Umbilical cord (tissue), 2 donors: ENCODE measurements around the gene DTWD2. TPM values are rescaled to one million over a fixed set of nuclear protein-coding genes. Genes with fewer than 3 reads are reported as not detected.
"Not testable (repeated sequence)": the region's sequence is repeated elsewhere in the genome, so short reads cannot be mapped to it uniquely, and the experiment has no call there.

ENCODE experiments used
- DNase-seq: peaks from one replicate; pipeline ENCODE4 v3.0.0-alpha.2; 2015; ENCODE audit warnings: low spot score
- total RNA-seq: library from RNA; depleted of rRNA; stranded (reverse); fragments of >200 nt; gene quantifications from one replicate; pipeline ENCODE4 v1.2.3, GENCODE V29; 2014; ENCODE audit warnings: low replicate concordance; ENCODE audit not compliant: insufficient read depth

The DTWD2 gene
- total RNA-seq, 1 donor from 2014 or later, result 28.4 TPM

- DNase-seq, result no peak
These were observed 7.8 kb upstream of the DTWD2 start for GRCh38 chr5:118996098-118996497.

DNA sequence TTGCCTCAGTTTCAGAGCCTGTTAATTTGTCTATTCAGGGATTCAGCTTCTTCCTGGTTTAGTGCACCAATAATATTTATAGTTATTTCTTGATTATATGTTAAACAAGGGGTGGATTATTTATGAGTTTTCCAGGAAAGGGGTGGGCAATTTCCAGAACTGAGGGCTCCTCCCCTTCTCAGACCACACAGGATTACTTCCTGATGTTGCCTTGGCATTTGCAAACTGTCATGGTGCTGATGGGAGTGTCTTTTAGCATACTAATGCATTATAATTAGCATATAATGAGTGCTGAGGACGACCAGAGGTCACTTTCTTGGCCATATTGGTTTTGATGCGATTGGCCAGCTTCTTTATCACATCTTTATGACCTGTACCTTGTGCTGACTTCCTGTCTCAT, 6.2 kb upstream of the DTWD2 start:
- no peak for DNase-seq

- not testable (repeated sequence) for DNase-seq
These were observed 4.8 kb upstream of the DTWD2 start for GRCh38 chr5:118993118-118993517.

DNA sequence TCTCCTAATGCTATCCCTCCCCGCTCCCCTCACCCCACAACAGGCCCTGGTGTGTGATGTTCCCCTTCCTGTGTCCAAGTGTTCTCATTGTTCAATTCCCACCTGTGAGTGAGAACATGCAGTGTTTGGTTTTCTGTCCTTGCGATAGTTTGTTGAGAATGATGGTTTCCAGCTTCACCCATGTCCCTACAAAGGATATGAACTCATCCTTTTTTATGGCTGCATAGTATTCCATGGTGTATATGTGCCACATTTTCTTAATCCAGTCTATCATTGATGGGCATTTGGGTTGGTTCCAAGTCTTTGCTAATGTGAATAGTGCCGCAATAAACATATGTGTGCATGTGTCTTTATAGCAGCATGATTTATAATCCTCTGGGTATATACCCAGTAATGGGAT, 3.7 kb upstream of the DTWD2 start:
- DNase-seq, result not testable (repeated sequence)

DNA sequence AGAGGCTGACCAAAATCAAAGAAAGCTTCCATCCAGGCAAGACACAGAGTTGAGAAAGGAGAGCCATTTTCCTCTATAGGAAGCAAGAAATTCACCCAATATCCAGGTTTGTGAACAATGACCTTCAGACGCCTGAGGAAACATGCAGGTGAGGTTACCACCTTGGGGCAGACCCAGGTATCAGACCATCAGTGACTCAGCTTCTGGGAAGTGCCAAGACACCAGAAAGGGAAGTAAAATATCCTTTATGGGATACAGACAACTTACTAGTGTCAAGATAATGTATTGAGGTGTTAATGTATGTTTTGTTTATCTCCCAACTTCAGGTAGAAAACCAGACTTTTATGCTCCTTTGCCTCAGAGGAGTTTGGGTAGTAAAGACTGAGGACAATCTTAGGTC, 2.2 kb upstream of the DTWD2 start:
- DNase-seq, result no peak

- DNase-seq, result no peak
These were observed 1.5 kb upstream of the DTWD2 start for GRCh38 chr5:118989816-118990215.

GRCh38 chr5:118988866-118989180, 476 bp upstream of the DTWD2 start:
- DNase-seq, result no peak

DNA sequence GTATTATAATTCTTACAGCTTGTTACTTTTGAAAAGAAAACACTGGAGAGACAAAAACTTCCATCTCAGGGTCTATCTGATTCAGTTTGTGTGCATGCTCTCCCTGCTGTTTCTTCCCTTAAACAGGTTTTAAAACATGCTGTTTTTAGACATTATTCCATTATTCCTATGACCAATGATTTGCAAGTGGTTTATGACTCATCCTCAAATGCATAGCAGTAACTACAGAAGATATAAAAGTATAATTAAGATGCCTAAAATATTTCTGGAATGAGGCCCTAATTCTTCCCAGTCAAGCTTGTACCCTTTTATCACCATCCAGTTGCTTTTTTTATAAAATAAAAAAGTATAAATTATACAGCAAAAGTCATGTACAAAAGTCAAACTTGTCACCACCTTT, 3.7 kb downstream of the DTWD2 start:
- DNase-seq, result peak; percentile 19

DNA sequence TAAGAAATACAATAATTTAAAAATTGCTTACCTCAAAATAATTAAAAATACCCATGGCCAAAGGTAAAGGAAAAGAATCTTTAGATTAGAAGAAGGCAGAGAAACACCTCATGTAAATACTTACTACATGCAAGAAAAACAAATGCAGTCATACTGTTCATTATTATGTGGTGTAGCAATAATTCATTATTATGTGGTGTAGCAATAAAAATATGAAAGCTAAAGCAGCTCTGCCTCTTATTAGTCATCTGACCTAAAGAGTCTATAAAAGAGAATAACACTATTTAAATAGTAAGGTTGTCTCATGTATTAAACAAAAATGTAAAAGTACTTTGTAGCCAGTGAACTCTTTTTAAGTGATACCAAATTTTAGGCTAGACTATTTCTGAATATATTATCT, 6.6 kb downstream of the DTWD2 start:
- DNase-seq, result no peak

DNA sequence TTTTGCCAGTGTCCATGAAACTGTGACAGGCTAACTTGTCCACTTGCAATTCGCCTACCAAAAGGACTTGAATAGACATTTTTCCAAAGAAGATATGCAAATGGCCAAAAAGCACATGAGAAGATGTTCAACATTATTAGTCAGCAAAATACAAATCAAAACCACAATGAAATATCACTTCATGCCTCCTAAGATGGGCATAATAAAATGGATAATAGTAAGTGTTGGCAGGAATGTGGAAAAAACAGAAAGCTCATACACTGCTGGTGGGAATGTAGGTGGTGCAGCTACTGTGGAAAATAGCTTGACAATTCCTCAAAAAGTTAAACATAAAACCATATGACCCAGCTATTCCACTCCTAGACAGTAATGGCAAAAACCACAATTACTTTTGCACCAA, 7.9 kb downstream of the DTWD2 start:
- no peak for DNase-seq

DNA sequence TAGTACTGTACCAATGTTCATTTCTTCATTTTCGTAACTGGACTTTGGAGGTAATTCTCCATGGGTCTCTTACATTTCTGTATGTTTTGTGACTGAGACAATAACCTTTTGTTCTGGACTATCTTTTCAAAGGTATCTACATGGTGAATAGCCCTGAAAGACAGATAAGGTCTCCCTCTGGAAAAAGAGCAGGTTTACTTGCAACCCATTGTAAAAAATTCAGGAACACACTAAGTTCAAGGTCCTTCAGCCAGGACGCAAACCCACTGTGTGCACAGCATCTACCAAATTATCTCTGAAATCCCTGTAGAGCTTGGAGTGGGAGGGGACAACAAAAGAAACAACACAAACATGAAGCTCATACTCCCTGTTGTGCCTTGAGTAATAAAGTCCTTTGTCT, 8.3 kb downstream of the DTWD2 start:
- no peak for DNase-seq

DNA sequence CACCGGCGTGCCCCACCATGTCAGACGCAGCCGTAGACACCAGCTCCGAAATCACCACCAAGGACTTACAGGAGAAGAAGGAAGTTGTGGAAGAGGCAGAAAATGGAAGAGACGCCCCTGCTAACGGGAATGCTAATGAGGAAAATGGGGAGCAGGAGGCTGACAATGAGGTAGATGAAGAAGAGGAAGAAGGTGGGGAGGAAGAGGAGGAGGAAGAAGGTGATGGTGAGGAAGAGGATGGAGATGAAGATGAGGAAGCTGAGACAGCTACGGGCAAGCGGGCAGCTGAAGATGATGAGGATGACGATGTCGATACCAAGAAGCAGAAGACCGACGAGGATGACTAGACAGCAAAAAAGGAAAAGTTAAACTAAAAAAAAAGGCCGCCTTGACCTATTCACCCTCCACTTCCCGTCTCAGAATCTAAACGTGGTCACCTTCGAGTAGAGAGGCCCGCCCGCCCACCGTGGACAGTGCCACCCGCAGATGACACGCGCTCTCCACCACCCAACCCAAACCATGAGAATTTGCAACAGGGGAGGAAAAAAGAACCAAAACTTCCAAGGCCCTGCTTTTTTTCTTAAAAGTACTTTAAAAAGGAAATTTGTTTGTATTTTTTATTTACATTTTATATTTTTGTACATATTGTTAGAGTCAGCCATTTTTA, 14.4 kb downstream of the DTWD2 start:
- not testable (repeated sequence) for DNase-seq

DNA sequence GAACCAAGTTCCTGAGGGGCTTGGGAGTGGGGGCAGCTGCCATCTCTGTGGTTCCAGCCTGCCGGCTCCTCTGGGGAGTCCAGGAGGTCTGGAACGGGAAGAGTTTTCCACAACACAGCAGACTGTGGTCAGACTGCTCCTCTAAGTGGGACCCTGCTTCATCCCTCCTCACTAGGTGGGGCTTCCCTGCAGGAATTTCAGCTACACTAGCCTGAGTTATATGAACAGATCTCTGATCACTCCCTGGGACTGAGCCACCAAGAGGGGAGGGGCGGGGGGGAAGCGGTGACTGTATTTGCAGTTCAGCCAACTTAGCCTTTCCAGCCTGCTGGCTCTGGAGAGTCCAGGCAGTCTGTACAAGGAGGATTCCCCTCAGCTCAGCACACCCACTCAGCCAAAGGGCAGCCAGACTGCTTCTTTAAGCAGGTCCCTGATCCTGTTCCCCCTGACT, 19.4 kb downstream of the DTWD2 start:
- DNase-seq, result peak; percentile 30

GRCh38 chr5:118968406-118968911, 19.9 kb downstream of the DTWD2 start:
- DNase-seq, result no peak

- DNase-seq, result no peak
These were observed 21.3 kb downstream of the DTWD2 start for GRCh38 chr5:118967059-118967508.

- no peak for DNase-seq
These were observed 22.5 kb downstream of the DTWD2 start for GRCh38 chr5:118965890-118966289.

DNA sequence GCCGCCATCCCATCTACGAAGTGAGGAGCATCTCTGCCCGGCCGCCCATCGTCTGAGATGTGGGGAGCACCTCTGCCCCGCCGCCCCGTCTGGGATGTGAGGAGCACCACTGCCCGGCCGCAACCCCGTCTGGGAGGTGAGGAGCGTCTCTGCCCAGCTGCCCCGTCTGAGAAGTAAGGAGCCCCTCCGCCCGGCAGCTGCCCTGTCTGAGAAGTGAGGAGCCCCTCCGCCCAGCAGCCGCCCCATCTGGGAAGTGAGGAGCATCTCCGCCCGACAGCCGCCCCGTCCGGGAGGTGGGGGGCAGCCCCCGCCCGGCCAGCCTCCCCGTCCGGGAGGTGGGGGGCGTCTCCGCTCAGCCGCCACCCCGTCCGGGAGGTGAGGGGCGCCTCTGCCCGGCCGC, 23.4 kb downstream of the DTWD2 start:
- not testable (repeated sequence) for DNase-seq

GRCh38 chr5:118964388-118964787, 24.0 kb downstream of the DTWD2 start:
- DNase-seq, result not testable (repeated sequence)

GRCh38 chr5:118963169-118963568, 25.2 kb downstream of the DTWD2 start:
- DNase-seq, result no peak

DNA sequence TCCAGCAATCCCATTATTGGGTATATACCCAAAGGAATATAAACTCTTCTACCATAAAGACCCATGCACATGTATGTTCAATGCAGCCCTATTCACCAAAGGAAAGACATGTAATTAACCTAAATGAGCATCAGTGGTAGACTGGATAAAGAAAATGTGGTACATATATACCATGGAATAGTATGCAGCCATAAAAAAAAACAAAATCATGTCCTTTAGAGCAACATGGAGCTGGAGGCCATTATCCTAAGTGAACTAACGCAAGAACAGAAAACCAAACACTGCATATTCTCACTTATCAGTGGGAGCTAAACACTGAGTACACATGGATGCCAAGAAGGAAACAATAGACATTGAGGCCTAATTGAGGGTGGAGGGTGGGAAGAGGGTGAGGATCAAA, 27.8 kb downstream of the DTWD2 start:
- DNase-seq, result no peak

DNA sequence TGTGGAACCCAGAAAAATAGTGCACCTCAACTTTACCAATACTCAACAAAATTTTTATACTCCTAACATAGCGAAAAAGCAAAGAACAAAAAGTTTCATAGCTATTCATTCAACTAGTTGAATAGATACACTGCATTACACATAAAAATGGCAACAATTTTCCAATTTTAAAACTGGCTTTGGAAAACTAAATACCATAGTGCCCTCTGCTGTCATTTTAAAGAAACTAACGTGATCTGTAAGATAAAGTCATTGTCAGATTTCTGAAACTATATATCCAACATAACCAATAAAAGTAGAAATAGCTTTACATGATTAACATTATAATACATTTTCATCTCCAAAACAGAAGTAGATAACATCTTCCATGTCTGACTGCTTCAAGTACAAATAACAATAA, 31.6 kb downstream of the DTWD2 start:
- DNase-seq, result peak; percentile 38

DNA sequence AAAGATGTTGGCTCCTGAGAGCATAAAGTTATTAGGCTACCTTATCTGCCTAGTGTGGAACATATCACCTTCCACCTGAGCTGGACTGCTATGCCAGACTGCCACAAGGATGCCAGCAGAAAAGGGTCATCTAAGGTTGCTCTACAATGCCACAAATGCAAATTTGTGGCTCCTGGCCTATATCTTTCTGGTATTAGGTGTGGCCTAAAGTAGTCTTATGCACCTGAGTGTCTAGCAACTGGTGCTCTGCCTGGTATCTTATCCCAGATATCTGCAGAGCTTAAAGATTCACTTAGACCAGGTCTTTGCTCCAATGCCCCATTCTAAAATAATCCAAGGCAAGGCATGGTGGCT, 34.7 kb downstream of the DTWD2 start:
- no peak for DNase-seq

- no peak for DNase-seq
These were observed 35.2 kb downstream of the DTWD2 start for GRCh38 chr5:118952992-118953651.
